Measurements from ENCODE around the gene GEMIN4. TPM values are rescaled to one million over a fixed set of nuclear protein-coding genes. Genes with fewer than 3 reads are reported as not detected.

The GEMIN4 gene
- total RNA-seq, 1 experiment from 2014 or later, result 48.4 TPM

DNA sequence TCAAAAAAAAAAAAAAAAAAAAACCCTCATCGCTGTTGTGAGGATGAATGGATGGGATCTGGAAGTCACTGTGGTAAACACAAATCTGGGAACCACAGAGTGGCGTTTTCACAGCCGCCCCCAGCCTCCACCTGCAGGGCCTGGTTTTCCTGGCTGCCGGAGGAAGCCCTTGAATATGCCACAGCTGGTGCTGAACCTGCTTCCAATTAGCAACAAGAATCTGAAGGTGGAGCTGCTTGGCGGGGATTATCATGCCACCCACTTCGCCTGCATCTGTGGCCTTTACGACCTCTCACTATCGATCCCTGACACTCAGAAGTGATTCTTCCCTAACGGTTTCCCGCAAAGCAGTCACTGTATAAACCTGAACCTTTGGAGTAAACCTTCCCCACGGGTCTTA lies 46.2 kb upstream of the GEMIN4 start (continued):
- TF ChIP-seq, protein P1, sequence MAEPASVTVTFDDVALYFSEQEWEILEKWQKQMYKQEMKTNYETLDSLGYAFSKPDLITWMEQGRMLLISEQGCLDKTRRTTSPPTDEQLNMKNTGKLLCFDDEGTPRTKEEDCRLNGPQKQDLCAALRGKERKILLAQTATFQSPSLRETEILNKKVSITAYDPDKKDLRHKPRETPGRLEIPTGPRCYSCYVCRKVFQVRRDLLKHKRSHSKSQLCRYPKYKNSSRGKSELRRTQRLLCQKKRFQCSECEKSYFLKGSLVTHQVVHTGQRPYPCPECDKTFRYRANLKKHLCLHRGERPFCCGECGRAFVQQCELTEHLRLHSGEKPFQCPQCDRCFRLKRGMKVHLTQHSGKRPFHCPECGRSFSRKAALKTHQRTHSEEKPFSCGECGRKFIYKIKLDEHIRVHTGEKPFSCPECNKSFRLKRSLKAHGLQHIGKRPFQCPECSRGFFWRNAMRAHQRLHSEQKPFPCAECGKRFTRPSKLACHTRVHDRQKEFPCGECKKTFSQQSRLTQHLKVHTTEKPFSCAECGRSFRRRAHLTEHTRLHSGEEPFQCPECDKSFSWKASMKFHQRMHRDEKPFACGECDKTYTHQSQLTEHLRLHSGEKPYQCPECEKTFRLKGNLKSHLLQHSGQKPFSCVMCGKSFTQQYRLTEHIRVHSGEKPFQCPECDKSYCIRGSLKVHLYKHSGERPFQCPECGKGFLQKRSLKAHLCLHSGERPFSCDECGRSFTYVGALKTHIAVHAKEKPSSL (CRISPR knock-in tag; conservative IDR thresholded peaks at IDR 0.05), result no peak
- TF ChIP-seq ZNF219 (CRISPR knock-in tag; IDR thresholded peaks at IDR 0.05; ENCODE audit: borderline replicate concordance) (no peak), ZNF396 (CRISPR knock-in tag; IDR thresholded peaks at IDR 0.05; ENCODE audit: borderline replicate concordance) (no peak), KAT7 (CRISPR knock-in tag; IDR thresholded peaks at IDR 0.05; ENCODE audit: borderline replicate concordance) (no peak), MXD4 (CRISPR knock-in tag; IDR thresholded peaks at IDR 0.05; ENCODE audit: borderline replicate concordance) (no peak)
- TF ChIP-seq, protein P2, sequence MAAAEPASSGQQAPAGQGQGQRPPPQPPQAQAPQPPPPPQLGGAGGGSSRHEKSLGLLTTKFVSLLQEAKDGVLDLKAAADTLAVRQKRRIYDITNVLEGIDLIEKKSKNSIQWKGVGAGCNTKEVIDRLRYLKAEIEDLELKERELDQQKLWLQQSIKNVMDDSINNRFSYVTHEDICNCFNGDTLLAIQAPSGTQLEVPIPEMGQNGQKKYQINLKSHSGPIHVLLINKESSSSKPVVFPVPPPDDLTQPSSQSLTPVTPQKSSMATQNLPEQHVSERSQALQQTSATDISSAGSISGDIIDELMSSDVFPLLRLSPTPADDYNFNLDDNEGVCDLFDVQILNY (CRISPR knock-in tag; IDR thresholded peaks at IDR 0.05), result no peak
- TF ChIP-seq, protein P3, sequence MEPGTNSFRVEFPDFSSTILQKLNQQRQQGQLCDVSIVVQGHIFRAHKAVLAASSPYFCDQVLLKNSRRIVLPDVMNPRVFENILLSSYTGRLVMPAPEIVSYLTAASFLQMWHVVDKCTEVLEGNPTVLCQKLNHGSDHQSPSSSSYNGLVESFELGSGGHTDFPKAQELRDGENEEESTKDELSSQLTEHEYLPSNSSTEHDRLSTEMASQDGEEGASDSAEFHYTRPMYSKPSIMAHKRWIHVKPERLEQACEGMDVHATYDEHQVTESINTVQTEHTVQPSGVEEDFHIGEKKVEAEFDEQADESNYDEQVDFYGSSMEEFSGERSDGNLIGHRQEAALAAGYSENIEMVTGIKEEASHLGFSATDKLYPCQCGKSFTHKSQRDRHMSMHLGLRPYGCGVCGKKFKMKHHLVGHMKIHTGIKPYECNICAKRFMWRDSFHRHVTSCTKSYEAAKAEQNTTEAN (CRISPR knock-in tag; IDR thresholded peaks at IDR 0.05), result no peak
- TF ChIP-seq, protein P4, sequence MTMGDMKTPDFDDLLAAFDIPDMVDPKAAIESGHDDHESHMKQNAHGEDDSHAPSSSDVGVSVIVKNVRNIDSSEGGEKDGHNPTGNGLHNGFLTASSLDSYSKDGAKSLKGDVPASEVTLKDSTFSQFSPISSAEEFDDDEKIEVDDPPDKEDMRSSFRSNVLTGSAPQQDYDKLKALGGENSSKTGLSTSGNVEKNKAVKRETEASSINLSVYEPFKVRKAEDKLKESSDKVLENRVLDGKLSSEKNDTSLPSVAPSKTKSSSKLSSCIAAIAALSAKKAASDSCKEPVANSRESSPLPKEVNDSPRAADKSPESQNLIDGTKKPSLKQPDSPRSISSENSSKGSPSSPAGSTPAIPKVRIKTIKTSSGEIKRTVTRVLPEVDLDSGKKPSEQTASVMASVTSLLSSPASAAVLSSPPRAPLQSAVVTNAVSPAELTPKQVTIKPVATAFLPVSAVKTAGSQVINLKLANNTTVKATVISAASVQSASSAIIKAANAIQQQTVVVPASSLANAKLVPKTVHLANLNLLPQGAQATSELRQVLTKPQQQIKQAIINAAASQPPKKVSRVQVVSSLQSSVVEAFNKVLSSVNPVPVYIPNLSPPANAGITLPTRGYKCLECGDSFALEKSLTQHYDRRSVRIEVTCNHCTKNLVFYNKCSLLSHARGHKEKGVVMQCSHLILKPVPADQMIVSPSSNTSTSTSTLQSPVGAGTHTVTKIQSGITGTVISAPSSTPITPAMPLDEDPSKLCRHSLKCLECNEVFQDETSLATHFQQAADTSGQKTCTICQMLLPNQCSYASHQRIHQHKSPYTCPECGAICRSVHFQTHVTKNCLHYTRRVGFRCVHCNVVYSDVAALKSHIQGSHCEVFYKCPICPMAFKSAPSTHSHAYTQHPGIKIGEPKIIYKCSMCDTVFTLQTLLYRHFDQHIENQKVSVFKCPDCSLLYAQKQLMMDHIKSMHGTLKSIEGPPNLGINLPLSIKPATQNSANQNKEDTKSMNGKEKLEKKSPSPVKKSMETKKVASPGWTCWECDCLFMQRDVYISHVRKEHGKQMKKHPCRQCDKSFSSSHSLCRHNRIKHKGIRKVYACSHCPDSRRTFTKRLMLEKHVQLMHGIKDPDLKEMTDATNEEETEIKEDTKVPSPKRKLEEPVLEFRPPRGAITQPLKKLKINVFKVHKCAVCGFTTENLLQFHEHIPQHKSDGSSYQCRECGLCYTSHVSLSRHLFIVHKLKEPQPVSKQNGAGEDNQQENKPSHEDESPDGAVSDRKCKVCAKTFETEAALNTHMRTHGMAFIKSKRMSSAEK (CRISPR knock-in tag; IDR thresholded peaks at IDR 0.05; ENCODE audit: borderline replicate concordance), result no peak

DNA sequence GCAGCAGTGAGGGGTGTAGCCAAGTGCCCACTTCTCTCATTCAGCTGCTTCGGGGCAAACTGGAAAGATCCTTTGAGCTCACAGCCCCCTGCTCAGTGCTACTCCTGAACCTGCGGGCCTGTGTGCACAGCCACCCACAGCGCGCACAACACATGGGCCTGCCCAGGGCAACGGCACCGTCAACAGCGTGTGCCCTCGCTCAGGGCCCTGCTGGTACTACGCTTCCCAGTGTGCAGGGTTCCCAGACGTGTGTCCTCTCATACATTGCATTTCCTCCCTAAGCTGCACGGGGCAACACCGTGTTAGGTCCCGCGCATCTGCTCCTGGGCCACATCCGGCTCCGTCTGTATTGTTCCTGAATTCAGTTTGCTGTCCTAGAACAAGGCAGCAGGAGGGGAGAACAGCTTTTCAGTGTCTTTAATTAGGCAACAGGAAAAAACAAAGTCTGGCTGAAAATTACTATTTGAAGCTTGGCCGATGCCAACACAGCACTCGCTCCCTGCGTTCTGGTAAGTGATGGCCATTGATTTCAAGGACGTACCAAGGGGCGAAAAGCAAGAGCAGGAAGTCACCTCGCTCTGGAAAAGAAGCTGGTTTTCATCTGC lies 45.3 kb upstream of the GEMIN4 start:
- H3K9me3 Mint-ChIP-seq, result no peaks in the 10 kb centered on the region
- peaks cover 14% of the 10 kb centered on the region for H3K36me3 Mint-ChIP-seq
- ATAC-seq (no peak), DNase-seq (ENCODE audit: low spot score) (no peak)
- H3K4me1 Mint-ChIP-seq, result peaks cover 10% of the 10 kb centered on the region
- H3K4me3 Mint-ChIP-seq, result no peak overlapping the region
- no peaks in the 10 kb centered on the region for H3K27me3 Mint-ChIP-seq (ENCODE audit: low read depth)
- POLR2A ChIA-PET, result interaction anchor here (1.1 to 1.2 kb wide), 2 partner anchors 182 to 183 kb away, joined by 4 to 5 read pairs; partner anchors contain the start of gene NXN
- CTCF ChIA-PET, result interaction anchor here (0.6 to 10.3 kb wide), 4 partner anchors 82 to 207 kb away, joined by 3 to 190 read pairs (median 30); partner anchors contain the start of genes NXN and TIMM22
- H3K27ac Mint-ChIP-seq, result peak overlapping the region; percentile 77
- TF ChIP-seq, protein P2 (CRISPR knock-in tag; IDR thresholded peaks at IDR 0.05), result no peak
- TF ChIP-seq SMAD4 (CRISPR knock-in tag; IDR thresholded peaks at IDR 0.05) (no peak), CREM (CRISPR knock-in tag; IDR thresholded peaks at IDR 0.05) (no peak), CBFB (CRISPR knock-in tag; IDR thresholded peaks at IDR 0.05; ENCODE audit: low read depth) (no peak), GTF2I (CRISPR knock-in tag; conservative IDR thresholded peaks at IDR 0.05) (no peak)
- TF ChIP-seq, protein P5, sequence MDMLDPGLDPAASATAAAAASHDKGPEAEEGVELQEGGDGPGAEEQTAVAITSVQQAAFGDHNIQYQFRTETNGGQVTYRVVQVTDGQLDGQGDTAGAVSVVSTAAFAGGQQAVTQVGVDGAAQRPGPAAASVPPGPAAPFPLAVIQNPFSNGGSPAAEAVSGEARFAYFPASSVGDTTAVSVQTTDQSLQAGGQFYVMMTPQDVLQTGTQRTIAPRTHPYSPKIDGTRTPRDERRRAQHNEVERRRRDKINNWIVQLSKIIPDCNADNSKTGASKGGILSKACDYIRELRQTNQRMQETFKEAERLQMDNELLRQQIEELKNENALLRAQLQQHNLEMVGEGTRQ (CRISPR knock-in tag; IDR thresholded peaks at IDR 0.05), result no peak
- TF ChIP-seq, protein P6, sequence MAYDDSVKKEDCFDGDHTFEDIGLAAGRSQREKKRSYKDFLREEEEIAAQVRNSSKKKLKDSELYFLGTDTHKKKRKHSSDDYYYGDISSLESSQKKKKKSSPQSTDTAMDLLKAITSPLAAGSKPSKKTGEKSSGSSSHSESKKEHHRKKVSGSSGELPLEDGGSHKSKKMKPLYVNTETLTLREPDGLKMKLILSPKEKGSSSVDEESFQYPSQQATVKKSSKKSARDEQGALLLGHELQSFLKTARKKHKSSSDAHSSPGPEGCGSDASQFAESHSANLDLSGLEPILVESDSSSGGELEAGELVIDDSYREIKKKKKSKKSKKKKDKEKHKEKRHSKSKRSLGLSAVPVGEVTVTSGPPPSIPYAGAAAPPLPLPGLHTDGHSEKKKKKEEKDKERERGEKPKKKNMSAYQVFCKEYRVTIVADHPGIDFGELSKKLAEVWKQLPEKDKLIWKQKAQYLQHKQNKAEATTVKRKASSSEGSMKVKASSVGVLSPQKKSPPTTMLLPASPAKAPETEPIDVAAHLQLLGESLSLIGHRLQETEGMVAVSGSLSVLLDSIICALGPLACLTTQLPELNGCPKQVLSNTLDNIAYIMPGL (CRISPR knock-in tag; IDR thresholded peaks at IDR 0.05), result no peak
- TF ChIP-seq, protein P7, sequence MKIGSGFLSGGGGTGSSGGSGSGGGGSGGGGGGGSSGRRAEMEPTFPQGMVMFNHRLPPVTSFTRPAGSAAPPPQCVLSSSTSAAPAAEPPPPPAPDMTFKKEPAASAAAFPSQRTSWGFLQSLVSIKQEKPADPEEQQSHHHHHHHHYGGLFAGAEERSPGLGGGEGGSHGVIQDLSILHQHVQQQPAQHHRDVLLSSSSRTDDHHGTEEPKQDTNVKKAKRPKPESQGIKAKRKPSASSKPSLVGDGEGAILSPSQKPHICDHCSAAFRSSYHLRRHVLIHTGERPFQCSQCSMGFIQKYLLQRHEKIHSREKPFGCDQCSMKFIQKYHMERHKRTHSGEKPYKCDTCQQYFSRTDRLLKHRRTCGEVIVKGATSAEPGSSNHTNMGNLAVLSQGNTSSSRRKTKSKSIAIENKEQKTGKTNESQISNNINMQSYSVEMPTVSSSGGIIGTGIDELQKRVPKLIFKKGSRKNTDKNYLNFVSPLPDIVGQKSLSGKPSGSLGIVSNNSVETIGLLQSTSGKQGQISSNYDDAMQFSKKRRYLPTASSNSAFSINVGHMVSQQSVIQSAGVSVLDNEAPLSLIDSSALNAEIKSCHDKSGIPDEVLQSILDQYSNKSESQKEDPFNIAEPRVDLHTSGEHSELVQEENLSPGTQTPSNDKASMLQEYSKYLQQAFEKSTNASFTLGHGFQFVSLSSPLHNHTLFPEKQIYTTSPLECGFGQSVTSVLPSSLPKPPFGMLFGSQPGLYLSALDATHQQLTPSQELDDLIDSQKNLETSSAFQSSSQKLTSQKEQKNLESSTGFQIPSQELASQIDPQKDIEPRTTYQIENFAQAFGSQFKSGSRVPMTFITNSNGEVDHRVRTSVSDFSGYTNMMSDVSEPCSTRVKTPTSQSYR (CRISPR knock-in tag; IDR thresholded peaks at IDR 0.05), result no peak
- TF ChIP-seq, protein P8, sequence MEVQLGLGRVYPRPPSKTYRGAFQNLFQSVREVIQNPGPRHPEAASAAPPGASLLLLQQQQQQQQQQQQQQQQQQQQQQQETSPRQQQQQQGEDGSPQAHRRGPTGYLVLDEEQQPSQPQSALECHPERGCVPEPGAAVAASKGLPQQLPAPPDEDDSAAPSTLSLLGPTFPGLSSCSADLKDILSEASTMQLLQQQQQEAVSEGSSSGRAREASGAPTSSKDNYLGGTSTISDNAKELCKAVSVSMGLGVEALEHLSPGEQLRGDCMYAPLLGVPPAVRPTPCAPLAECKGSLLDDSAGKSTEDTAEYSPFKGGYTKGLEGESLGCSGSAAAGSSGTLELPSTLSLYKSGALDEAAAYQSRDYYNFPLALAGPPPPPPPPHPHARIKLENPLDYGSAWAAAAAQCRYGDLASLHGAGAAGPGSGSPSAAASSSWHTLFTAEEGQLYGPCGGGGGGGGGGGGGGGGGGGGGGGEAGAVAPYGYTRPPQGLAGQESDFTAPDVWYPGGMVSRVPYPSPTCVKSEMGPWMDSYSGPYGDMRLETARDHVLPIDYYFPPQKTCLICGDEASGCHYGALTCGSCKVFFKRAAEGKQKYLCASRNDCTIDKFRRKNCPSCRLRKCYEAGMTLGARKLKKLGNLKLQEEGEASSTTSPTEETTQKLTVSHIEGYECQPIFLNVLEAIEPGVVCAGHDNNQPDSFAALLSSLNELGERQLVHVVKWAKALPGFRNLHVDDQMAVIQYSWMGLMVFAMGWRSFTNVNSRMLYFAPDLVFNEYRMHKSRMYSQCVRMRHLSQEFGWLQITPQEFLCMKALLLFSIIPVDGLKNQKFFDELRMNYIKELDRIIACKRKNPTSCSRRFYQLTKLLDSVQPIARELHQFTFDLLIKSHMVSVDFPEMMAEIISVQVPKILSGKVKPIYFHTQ (CRISPR knock-in tag; IDR thresholded peaks at IDR 0.05), result no peak

All from WTC11 (cell line).